IPS-NIHi7 (cell line): Measurements from ENCODE around the gene SPANXA2.
"Not testable (repeated sequence)": the region's sequence is repeated elsewhere in the genome, so short reads cannot be mapped to it uniquely, and the experiment has no call there.

Experiments used
- DNase-seq: peaks from one replicate; pipeline ENCODE4 v3.0.0; 2012; ENCODE audit warnings: mixed read lengths; ENCODE audit errors: extremely low spot score

SPANXA2 gene, protein sequence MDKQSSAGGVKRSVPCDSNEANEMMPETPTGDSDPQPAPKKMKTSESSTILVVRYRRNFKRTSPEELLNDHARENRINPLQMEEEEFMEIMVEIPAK

GRCh38 chrX:141589408-141589807, at the start of gene SPANXA2:
TSS of gene SPANXA2 (plus strand) at chrX:141589708. CDS start at chrX:141589768, 60 bp downstream.
- DNase-seq = not testable (repeated sequence)

GRCh38 chrX:141542551-141542950, 47.0 kb upstream of the SPANXA2 start:
- not testable (repeated sequence) for DNase-seq

- DNase-seq = not testable (repeated sequence)
These were observed 4.9 kb upstream of the SPANXA2 start, which contains the start of gene SPANXA1 for GRCh38 chrX:141584638-141585037. TSS of gene SPANXA1 (minus strand) at chrX:141584738. CDS start at chrX:141584678, 60 bp downstream.

GRCh38 chrX:141609111-141609510, 19.6 kb downstream of the SPANXA2 start:
- DNase-seq = no peak

GRCh38 chrX:141619336-141619735, 29.8 kb downstream of the SPANXA2 start:
- no peak for DNase-seq

- no peak for DNase-seq
These were observed 42.6 kb downstream of the SPANXA2 start for GRCh38 chrX:141632124-141632523.

- no peak for DNase-seq
These were observed 49.0 kb downstream of the SPANXA2 start for GRCh38 chrX:141638550-141638949.
